Neuron (in vitro differentiated cells): ENCODE measurements around the gene NGDN.
A peak's percentile ranks its signal among the peaks of the same experiment; 100 is the strongest.
"Not testable (repeated sequence)": the region's sequence is repeated elsewhere in the genome, so short reads cannot be mapped to it uniquely, and the experiment has no call there.

ENCODE experiments used
- H2AFZ ChIP-seq: one replicate; pipeline ENCODE4 v1.6.1; 2013; ENCODE audit warnings: low read depth, mild to moderate bottlenecking, inconsistent platforms, low read length, moderate library complexity
- H3K27me3 ChIP-seq: one replicate; pipeline ENCODE4 v1.6.1; 2013; ENCODE audit warnings: low read length; ENCODE audit not compliant: insufficient read depth
- H3K36me3 ChIP-seq: one replicate; pipeline ENCODE4 v1.6.1; 2013; ENCODE audit warnings: low read length; ENCODE audit not compliant: insufficient read depth
- H3K4me1 ChIP-seq: one replicate; pipeline ENCODE4 v1.6.1; 2013; ENCODE audit warnings: low read length; ENCODE audit not compliant: insufficient read depth
- H3K4me3 ChIP-seq: 2 replicates; pipeline ENCODE4 v1.5.1; 2013; ENCODE audit warnings: mild to moderate bottlenecking, low read length, moderate library complexity
- H3K9me3 ChIP-seq: one replicate; pipeline ENCODE4 v1.6.1; 2013; ENCODE audit warnings: low read length

The NGDN gene

GRCh38 chr14:23469127-23469905 lies at the start of gene NGDN:
Gene NGDN (plus strand): TSS chr14:23469703. CDS start chr14:23469716, 13 bp downstream.
- peaks cover 8% of the 10 kb centered on the region for H3K4me1 ChIP-seq
- peak within 1 kb of the TSS; percentile 85 for H2AFZ ChIP-seq
- H3K9me3 ChIP-seq = no peaks in the 10 kb centered on the region
- H3K36me3 ChIP-seq = peaks cover 20% of the 10 kb centered on the region
- no peaks in the 10 kb centered on the region for H3K27me3 ChIP-seq
- H3K4me3 ChIP-seq = peak within 1 kb of the TSS; percentile 90

GRCh38 chr14:23421594-23421993 lies 47.9 kb upstream of the NGDN start:
- Histone ChIP-seq H3K9me3 (peaks cover 4% of the 10 kb centered on the region), H3K4me3 (no peak overlapping the region), H2AFZ (no peak overlapping the region), H3K27me3 (peaks cover 9% of the 10 kb centered on the region), H3K36me3 (no peaks in the 10 kb centered on the region), H3K4me1 (no peaks in the 10 kb centered on the region)

GRCh38 chr14:23423657-23424056 lies 45.8 kb upstream of the NGDN start:
- Histone ChIP-seq H3K4me1 (no peaks in the 10 kb centered on the region), H3K4me3 (no peak overlapping the region), H3K9me3 (peaks cover 4% of the 10 kb centered on the region), H3K36me3 (no peaks in the 10 kb centered on the region), H3K27me3 (peaks cover 9% of the 10 kb centered on the region), H2AFZ (no peak overlapping the region)

GRCh38 chr14:23425169-23425568 lies 44.3 kb upstream of the NGDN start:
- H3K4me1 ChIP-seq = peaks cover under 1% of the 10 kb centered on the region
- H3K27me3 ChIP-seq = peaks cover 9% of the 10 kb centered on the region
- no peaks in the 10 kb centered on the region for H3K36me3 ChIP-seq
- no peak overlapping the region for H2AFZ ChIP-seq
- peaks cover 4% of the 10 kb centered on the region for H3K9me3 ChIP-seq
- H3K4me3 ChIP-seq = no peak overlapping the region

- not testable (repeated sequence) for H3K4me1 ChIP-seq, H3K27me3 ChIP-seq, H3K36me3 ChIP-seq, H3K4me3 ChIP-seq, H3K9me3 ChIP-seq, H2AFZ ChIP-seq
Measured at GRCh38 chr14:23425798-23426197, 43.7 kb upstream of the NGDN start.

- no peaks in the 10 kb centered on the region for H3K36me3 ChIP-seq
- peaks cover 13% of the 10 kb centered on the region for H3K4me1 ChIP-seq
Measured at GRCh38 chr14:23428686-23429495, 40.6 kb upstream of the NGDN start.

GRCh38 chr14:23430016-23430722 lies 39.3 kb upstream of the NGDN start:
- no peak overlapping the region for H3K4me3 ChIP-seq
- no peaks in the 10 kb centered on the region for H3K9me3 ChIP-seq
- no peak overlapping the region for H2AFZ ChIP-seq
- H3K4me1 ChIP-seq = peaks cover 15% of the 10 kb centered on the region
- H3K36me3 ChIP-seq = no peaks in the 10 kb centered on the region
- peaks cover 2% of the 10 kb centered on the region for H3K27me3 ChIP-seq

More at GRCh38 chr14:23428686-23429495, 40.6 kb upstream of the NGDN start:
- no peak overlapping the region for H3K4me3 ChIP-seq
- H3K9me3 ChIP-seq = peaks cover under 1% of the 10 kb centered on the region
- peaks cover 6% of the 10 kb centered on the region for H3K27me3 ChIP-seq
- no peak overlapping the region for H2AFZ ChIP-seq

GRCh38 chr14:23430723-23431085 lies 38.8 kb upstream of the NGDN start:
- H2AFZ ChIP-seq = no peak overlapping the region
- no peaks in the 10 kb centered on the region for H3K36me3 ChIP-seq
- no peaks in the 10 kb centered on the region for H3K27me3 ChIP-seq
- H3K4me3 ChIP-seq = no peak overlapping the region
- H3K4me1 ChIP-seq = peaks cover 20% of the 10 kb centered on the region
- H3K9me3 ChIP-seq = no peaks in the 10 kb centered on the region

- H2AFZ ChIP-seq = no peak overlapping the region
- H3K36me3 ChIP-seq = no peaks in the 10 kb centered on the region
- no peaks in the 10 kb centered on the region for H3K9me3 ChIP-seq
- no peaks in the 10 kb centered on the region for H3K27me3 ChIP-seq
- H3K4me1 ChIP-seq = peaks cover 28% of the 10 kb centered on the region
- H3K4me3 ChIP-seq = no peak overlapping the region
Measured at GRCh38 chr14:23431486-23431885, 38.0 kb upstream of the NGDN start.

GRCh38 chr14:23432102-23432925 lies 37.2 kb upstream of the NGDN start:
- no peaks in the 10 kb centered on the region for H3K27me3 ChIP-seq
- H3K4me1 ChIP-seq = peaks cover 36% of the 10 kb centered on the region
- no peaks in the 10 kb centered on the region for H3K9me3 ChIP-seq
- no peak overlapping the region for H2AFZ ChIP-seq
- no peak overlapping the region for H3K4me3 ChIP-seq
- H3K36me3 ChIP-seq = no peaks in the 10 kb centered on the region

GRCh38 chr14:23432946-23433345 lies 36.6 kb upstream of the NGDN start:
- Histone ChIP-seq H3K9me3 (no peaks in the 10 kb centered on the region), H3K27me3 (no peaks in the 10 kb centered on the region), H3K4me3 (no peak overlapping the region), H3K36me3 (no peaks in the 10 kb centered on the region), H2AFZ (no peak overlapping the region), H3K4me1 (peaks cover 42% of the 10 kb centered on the region)

GRCh38 chr14:23433457-23433856 lies 36.0 kb upstream of the NGDN start:
- Histone ChIP-seq H2AFZ (no peak overlapping the region), H3K4me1 (peaks cover 48% of the 10 kb centered on the region), H3K36me3 (no peaks in the 10 kb centered on the region), H3K27me3 (no peaks in the 10 kb centered on the region), H3K4me3 (no peak overlapping the region), H3K9me3 (no peaks in the 10 kb centered on the region)
